GM19025 (cell line): ENCODE results near the gene LRP3.

Source experiments
- ATAC-seq: cut with Tn5 transposase; IDR thresholded peaks from one replicate; pipeline ENCODE4 v1.9.1; 2021; ENCODE audit warnings: mild to moderate bottlenecking, low read depth, moderate library complexity; ENCODE audit not compliant: unreplicated experiment

LRP3 gene

DNA sequence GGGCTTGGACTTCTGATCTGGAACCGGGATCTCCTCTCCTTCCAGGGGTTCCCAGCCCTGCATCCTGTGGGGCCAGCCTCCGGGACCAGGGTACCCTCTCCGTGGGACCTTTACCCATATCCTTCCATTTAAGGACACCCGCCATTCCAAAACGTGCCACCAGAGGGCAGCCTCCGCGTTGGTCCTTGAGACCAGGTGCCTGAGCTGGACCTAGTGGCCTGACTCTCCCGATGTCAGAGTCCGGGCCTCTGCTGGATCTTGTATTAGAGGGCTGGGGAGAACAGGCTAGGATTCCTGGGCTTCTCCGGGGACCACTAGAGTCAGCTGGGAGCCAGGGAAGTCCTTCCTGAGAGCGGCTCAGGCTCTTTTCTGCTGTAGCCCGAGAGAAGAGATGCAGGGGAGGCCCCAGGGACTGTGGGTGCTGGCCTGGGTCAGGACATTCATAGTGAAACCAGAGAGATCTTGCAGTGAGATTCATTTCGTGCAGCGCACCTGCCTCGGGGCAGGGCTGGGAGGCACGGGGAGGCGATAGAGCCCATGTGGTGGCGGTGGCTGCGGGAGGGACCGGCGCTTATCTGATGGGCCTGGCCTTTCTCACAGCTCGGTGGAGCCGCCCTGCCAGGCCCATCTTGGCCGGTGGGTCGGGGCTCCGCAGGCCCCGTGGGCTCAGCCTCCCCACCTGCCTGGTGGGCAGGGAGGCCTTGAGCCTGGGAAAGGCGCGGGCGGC lies 41.3 kb downstream of the LRP3 start:
- ATAC-seq: peak; percentile 93

DNA sequence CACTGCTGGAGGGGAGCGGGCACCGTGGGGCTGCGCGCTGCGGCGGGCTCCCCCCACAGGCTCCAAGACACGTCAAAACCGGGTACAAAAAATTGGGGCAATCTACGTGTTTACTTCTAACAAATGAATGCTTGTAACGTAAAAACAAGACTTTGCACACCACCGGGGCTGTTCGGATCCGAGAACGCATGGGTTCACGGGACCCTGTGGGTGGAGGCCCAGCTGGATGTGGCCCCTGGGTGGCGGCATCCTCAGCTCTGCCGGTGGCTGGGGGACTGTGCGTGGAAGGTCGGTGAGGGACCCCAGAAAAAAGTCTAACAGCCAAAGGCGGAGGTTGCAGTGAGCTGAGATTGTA lies 41.8 kb downstream of the LRP3 start:
- no peak for ATAC-seq

DNA sequence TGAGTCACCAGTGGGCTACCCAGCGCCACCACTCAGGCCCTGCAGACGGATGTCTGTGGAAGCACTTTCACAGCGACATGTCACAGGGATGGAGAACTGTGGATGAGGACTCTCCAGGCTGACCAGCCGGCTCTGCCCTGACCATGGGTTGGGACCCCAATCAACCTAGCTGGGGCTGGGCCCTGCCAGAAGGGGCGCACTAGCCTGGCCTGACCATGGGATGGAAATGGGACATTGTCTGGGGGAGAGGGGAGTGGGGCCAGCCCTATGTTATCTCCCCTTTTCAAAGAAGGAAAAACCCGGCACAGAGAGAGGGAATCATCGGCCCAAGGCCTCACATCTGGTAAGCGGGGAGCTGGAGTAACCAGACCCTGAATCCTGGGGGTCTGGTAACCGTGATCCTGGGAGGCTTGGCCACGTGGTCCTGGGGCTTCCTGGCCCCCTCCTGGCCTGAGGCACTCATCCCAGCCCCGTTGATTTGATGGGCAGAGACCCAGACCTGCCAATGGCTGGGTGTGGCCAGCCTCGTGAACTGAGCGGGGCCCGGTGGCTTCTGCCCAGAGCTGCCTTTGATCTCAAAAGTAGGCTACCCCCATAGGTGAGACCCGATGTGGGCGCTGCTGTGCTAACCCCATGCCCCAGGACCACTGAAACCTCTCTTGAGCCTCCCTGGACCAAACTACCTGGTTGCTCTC lies 42.7 kb downstream of the LRP3 start:
- no peak for ATAC-seq

DNA sequence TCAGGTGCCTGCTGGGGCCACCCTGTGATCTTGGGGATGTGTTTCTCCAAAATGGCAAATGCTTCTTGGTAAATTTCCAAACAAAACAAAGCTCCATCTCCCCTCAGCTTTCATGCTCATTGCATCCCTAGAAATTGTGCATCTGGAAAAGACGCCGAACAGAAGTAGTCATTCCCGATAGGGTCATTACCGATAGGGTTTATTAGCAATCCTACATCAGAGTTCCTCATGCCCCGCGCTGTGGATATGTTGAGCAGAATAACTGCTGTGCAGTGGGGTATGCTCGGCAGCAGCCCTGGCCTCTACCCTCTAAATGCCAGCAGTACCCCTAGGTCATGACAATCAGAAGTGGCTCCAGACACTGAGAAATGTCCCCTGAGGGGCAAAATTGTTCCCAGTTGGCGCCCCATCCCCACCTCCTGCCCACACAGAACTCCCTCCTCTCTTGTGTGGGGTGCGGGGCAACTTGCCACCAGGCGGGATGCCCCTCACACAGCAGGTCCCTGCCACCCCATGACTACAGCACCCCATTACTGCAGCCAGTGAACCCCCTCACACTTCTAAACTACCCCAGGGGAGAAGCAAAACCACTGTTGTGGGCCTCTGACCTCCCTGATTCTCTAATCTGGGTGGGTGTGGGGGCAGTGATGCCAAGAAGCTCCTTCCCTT lies 44.5 kb downstream of the LRP3 start:
- ATAC-seq: no peak

DNA sequence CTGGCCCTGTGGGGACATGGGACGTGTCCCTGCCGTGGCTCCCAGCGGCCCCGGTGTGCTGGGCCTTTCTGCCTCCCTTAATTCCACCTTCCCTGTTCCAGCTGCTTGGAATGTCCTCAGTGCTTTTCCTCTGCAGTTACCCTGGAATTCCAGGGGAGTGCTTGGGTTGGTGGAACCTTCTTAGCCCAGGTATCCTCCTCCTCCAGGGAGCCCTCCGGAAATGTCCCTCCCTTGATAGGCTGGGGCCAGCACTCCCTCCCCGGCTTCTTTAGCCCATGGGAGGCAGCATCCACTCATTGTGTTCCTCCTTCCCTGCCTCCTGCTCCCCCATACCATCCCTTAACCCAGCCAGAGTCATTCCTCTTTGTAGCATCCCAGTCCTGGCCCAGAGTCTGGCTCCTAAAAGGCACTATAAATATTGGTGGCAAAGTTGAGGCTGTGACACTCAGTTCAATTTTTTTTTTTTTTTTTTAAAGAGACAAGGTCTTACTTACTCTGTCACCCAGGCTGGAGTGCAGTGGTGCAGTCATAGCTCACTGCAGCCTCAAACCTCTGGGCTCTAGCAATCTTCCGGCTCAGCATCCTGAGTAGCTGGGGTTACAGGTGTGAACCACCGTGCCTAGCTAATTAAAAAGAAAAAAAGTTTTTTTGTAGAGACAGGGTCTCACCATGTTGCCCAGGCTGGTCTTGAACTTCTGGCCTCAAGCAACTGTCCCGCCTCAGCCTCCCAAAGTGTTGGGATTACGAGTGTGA lies 45.3 kb downstream of the LRP3 start:
- no peak for ATAC-seq

DNA sequence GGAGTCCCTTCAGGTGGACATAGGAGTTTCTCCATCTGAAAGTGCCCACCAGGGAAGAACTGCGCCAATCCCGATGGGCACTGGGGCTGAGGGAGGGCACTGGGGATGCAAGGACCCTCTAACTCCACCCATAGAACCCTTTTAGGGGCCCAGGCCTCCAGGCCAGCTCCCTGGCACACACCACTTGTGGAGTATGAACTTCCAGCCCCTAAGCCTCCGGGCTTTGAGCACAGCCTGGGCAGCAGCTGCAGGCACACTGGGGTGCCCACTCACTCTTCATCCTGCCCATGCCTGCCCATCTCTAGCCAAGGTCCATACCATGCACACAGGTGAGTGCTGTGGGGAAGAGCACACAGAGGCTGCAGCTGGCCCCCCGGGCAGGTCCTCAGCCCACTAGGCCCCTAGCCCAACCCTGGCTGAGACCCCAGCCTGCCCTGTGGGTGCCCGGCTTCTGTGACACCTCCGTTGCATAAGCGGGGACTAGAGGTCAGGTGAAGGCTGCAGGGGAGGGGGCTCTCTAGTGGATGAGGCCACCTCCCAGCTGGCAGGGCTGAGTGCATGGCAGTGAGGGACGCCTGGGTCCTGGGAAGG lies 46.1 kb downstream of the LRP3 start:
- ATAC-seq: no peak

DNA sequence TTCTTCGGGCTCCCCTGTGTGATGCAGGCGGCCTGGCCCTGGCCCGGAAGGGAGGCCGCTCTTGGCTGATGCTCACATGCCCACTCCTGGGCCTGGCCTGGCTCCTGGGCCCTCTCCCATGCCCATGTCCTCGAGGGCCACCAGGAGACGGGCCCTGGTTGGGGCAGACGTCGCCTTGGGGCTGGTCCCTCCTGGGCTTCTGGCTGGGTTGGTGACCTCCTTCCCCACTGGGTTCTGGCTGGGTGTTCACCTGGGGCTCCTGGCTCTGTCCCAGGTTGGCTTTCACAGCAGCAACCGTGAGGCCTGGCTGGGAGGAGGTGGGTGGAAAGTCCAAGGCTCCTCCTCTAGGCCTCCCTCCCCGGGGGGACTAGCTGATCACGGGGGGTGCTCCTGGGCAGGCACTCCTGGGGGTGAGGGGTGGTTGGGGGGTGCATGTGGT lies 47.0 kb downstream of the LRP3 start:
- ATAC-seq: no peak

DNA sequence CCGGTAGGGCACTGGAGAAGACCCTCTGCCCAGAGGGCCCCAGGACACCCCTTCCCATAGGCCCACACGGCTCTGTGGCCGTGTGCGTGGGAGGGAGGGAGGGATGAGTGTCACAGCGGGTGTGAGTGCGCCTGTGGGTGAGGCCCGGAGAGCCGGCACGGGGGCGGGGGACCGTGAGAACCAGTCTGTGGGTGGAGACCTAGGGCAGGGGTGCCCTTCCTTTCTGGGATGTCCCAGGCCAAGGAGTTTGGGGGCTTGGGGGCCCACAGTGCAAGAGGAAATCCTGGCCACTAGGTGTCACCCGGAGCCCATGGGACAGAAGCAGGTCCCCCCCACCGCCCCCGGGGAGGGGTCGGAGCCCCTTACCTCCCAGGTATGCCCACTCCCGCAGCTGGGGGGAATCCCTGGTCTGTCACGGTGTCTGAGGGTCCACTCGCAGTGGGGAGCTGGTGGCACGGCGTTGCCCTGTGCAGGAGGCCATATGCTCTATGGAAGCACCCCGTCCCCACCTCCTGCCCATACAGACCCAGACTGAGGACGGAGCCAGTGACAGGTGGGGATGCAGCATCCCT lies 47.5 kb downstream of the LRP3 start:
- ATAC-seq: no peak

DNA sequence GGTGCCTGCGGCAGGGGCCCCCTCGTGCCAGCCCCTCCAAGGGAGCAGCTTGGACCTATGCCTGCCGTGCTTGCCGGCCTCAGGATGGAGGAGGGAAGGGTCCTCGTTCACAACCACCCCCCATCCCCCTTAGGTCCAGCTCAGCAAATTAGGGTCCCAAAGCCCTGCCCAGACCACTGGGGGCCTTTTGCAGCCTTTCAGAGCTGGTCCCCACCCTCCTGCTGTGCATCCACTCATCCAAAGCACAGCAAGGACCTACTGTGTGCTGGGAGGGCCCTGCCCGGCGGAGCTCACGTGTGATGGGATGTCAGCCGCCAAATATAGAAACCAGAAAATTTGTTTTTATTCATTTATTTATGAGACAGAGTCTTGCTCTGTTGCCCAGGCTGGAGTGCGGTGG lies 48.0 kb downstream of the LRP3 start:
- no peak for ATAC-seq

DNA sequence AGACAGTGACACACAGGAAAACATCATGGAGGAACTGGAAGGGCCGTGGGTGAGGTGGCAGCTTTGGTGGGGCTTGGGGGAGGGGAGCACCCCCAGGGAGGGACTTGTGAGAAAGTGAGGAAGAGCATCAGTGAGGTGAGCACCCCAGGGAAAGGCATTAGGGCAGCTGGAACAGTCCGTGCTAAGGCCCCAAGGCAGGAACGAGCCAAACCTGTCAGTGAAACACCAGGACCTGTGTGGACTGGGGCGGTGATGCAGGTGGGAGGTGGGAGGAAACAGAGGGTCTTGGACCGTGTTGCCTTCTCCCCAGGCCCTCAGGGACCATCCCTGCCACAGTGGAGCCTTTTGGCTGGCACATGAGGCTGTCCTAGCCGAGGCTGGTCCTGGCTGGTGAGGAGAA lies 48.8 kb downstream of the LRP3 start:
- ATAC-seq: no peak

DNA sequence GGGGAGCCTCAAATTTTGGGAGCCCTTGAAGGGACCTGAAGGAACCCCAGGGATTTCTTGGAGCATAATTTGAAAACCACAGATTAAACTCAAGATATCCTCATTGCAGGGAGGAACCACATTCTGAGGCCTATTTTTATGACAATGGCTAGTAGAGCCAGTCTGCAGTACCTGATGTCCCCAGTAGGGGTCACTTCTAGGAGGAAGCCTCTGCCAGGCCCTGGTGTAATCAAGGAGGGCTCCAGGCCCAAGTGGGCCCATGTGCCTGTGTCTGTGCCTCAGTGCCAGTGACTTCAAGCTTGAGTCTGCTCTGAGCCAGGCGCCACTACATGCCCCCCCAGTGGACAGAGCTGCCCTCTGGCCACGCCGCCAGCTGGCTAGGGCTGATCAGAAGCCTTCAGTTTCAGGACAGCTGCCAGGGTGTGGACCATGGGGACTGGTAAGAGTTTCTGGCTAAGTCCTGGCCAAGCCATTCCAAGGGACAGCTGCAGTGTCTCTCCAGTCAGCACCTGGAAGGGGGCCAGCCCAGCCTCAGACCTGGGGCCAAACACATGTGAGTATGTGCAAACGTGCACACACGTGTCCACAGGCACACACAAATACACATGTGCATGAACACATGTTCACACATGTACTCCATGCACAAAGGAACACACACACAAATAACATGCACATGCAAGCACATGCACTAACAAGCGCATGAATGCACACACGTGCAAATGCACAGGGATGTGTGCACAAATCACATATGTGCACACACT lies 52.0 kb downstream of the LRP3 start:
- no peak for ATAC-seq

DNA sequence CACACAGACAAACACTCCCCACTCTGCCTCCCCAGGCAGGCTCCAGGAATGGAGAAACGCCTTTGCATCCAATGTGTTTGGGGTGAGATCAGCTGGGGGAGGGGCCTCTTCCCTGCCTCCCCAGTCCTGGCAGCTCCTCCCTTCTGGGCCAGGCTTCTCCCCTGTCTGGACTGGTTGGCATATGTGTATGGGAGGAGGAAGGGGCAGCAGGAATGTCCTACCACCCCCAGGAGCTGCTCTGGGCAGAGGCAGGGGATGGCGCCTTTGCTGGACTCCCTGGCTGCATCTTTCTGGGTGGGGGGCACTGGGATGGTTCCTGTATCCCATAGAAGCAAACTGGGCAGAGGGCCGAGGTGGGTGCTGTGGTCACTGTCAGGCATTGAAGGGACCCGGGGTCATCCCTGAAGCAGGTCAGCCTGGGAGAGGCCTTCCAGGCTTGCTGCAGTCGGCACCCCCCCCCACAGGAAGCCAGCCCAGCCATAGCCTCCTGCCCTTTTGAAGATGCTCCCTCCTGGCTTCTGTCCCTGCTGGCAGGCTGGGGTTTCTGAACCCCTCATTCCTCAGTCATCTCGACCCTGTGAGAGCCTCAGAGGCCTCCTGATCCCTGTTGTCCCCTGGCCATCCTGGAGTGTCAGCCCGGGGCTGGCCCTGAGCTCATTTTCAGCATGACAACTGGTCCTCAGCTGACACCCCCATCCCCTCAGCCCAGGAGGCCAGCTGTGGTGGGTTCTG lies 52.7 kb downstream of the LRP3 start:
- ATAC-seq: no peak

DNA sequence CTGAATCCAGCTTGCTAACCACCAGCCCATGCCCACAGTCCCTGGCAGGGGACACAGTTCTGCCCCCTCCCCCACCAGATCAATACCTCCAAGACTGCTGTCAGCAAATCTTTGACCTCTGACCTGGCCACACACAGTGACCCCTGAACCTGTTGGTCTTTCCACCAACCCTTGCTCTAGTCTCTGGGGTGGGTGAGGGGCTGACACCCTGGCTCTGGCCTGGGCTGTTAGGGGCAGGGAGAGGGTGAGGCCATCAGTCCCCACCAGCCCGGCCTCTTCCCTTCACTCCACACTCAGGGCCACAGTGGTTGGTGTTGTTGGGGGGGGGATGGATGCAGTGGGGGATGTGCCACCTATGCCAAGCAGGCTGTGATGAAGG lies 53.3 kb downstream of the LRP3 start:
- no peak for ATAC-seq

DNA sequence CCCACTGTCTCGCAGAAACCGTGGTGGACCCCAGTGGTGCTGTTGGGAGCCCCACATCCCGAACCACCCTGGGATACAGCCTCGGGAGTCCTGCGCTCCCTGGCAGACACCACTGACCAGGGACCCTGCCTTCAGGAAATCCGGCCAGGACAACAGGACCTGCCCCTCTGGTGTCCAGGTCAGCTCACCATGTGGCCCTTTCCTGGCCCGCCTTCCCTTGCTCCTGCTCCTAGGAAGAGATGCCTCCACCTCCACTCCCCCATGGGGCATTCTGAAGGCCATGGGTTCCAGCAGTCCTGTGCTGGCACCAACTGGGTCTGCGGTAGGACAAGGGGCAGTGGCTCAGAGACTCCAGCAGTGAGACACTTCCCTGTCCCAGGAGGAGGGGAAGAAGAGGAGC lies 54.0 kb downstream of the LRP3 start:
- ATAC-seq: no peak

DNA sequence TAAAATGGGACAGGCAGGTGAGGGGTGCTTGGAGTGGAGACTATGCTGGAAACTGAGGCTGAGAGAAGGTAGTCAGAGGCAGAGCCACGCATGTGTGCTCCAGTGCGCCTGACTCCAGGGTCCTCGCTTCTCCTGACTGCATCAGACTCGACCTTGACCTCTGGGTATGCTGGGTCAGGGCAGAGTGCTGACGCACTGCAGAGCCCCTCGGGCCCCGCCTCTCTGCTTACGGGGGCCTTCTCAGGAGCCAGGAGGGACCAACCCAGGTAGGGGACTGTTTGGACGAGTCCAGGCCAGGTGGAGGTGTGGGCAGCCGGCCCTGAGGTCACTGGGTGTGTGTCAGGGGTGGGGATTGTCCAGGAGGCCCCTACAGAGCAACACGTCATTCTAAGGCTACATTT lies 54.4 kb downstream of the LRP3 start:
- ATAC-seq: no peak

DNA sequence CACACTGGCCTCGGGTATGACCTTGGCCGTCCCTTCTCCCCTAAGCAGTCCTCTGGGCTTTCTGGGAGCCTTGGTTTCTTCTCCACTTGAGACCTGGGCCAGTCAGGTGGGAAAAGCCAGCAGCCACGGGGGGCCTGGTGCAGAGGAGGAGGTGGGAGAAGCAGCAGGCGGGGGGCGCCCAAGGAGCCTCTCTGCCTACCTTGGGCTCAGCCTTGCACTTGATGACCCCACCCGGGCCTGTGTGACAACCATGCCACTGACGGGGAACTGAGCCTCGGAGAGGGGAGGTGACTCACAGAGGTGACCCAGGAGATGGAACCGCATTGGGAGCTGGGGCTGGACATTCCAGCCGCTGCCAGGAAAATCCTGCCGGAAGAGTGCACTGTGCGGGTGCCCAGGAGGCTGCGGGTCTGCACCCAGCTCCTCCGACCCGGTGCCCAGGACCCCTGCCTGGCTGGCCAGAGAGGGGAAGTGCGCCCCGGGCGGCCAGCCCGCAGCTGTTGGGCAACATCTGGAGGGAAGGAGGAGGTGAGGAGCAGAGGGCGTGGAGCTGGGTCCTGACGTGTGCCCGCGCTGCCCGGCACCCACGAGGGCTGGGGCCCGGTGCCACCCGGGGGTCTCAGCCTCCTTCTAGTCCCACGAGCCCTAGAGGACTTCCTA lies 55.0 kb downstream of the LRP3 start:
- ATAC-seq: no peak

DNA sequence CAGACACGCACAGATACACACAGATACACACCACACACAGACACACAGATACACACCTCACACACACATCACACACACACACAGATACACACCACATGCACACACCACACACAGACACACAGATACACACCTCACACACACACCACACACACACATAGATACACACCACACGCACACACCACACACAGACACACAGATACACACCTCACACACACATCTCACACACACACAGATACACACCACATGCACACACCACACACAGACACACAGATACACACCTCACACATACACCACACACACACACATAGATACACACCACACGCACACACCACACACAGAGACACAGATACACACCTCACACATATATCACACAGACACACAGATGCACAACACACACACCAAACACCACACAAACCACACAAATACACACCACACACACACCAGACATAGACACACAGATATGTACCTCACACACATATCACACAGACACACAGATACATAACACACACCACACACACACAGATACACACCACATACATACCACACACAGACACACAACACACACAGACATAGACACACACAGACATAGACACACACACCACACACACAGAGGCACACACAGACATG lies 55.7 kb downstream of the LRP3 start:
- no peak for ATAC-seq

DNA sequence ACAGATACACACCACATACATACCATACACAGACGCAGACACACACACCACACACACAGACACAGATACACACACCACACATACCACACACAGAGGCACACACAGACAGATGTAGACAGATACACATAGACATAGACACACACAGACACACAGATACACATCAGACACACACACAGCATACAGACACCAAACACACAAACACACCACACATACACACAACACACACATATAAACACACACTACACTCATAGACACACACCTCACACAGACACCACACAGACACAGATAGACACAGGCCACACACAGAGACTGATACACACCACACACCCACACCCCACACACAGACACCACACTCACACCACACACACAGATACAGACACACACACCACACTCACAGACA lies 56.4 kb downstream of the LRP3 start:
- no peak for ATAC-seq
